ENCODE results near the gene LGR4.

Gene LGR4

DNA sequence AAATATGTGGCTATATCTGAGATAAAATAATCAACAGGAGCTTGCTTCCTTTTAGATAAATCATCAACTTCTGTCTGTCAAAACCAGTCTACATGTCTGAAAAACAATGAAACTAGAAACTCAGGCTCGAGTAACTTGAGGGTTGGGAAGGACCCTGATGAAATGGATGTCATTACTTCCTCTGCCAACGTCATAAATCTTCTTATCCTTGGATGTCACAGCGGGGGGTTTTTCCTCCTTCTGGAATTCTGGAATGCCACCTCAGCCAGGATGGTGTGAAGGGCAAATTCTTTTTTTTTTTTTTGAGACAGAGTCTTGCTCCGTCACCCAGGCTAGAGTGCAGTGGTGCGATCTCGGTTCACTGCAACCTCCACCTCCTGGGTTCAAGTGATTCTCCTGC is 13.4 kb downstream of the LGR4 start:
- TF ChIP-seq, protein P1, sequence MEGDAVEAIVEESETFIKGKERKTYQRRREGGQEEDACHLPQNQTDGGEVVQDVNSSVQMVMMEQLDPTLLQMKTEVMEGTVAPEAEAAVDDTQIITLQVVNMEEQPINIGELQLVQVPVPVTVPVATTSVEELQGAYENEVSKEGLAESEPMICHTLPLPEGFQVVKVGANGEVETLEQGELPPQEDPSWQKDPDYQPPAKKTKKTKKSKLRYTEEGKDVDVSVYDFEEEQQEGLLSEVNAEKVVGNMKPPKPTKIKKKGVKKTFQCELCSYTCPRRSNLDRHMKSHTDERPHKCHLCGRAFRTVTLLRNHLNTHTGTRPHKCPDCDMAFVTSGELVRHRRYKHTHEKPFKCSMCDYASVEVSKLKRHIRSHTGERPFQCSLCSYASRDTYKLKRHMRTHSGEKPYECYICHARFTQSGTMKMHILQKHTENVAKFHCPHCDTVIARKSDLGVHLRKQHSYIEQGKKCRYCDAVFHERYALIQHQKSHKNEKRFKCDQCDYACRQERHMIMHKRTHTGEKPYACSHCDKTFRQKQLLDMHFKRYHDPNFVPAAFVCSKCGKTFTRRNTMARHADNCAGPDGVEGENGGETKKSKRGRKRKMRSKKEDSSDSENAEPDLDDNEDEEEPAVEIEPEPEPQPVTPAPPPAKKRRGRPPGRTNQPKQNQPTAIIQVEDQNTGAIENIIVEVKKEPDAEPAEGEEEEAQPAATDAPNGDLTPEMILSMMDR (IDR thresholded peaks at IDR 0.05): no peak
- Mint-ChIP-seq H3K27me3 (ENCODE audit: low read depth, poor library complexity) (no peaks in the 10 kb centered on the region), H3K4me1 (peaks cover 90% of the 10 kb centered on the region), H3K36me3 (ENCODE audit: low read depth) (peaks cover 37% of the 10 kb centered on the region), H3K27ac (peak overlapping the region; percentile 91), H3K9me3 (peaks cover 12% of the 10 kb centered on the region), H3K4me3 (no peak overlapping the region)
- DNase-seq: peak; percentile 28

DNA sequence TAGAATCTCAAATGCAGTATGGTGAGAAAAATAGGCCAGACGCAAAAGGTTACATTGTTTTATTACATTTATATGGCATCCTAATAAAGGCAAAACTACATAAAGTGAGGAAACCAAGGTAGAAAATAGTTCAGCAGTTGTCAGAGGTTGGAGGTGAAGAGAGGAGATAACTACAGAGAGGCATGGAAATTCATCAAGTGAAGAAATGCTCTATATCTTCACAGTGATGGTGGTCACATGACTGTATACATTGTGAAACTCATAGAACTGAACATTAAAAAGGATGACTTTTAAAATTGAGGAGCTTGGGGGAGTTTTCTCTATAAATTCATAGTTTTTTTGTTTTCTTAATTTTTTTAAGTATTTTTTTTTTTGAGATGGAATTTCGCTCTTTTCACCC is 14.4 kb downstream of the LGR4 start:
- H3K27me3 Mint-ChIP-seq (ENCODE audit: low read depth, poor library complexity): no peaks in the 10 kb centered on the region
- DNase-seq: no peak
- no peak overlapping the region for H3K4me3 Mint-ChIP-seq
- peaks cover 22% of the 10 kb centered on the region for H3K9me3 Mint-ChIP-seq
- peaks cover 82% of the 10 kb centered on the region for H3K4me1 Mint-ChIP-seq
- TF ChIP-seq, protein P1 (IDR thresholded peaks at IDR 0.05): no peak
- peaks cover 46% of the 10 kb centered on the region for H3K36me3 Mint-ChIP-seq (ENCODE audit: low read depth)
- H3K27ac Mint-ChIP-seq: peak overlapping the region; percentile 57

DNA sequence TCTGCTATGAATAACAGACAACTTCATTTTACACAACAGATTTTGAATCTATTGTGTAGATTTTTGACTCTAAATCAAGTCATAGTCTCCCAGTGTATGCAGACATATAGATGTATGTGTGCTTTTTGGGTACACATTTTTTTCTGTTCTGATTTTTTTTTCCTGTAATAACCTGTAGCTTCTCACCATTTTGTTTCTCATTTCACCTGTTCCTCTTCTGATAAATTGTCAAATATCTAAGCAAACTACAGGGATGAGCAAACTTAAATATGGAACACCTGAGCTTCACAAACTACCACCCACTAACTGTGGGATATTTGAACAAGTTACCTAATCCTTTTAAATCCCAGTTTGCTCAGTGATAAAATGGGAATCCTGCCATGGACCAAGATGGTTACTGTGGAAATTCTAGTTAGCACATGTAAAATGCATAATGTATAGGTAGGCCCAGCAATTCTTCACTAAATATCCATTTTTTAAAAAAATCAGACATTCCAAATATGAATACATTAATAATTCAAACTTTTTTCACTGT is 15.7 kb downstream of the LGR4 start:
- peaks cover 22% of the 10 kb centered on the region for H3K9me3 Mint-ChIP-seq
- DNase-seq: no peak
- no peak overlapping the region for H3K27ac Mint-ChIP-seq
- H3K36me3 Mint-ChIP-seq (ENCODE audit: low read depth): peaks cover 37% of the 10 kb centered on the region
- no peaks in the 10 kb centered on the region for H3K27me3 Mint-ChIP-seq (ENCODE audit: low read depth, poor library complexity)
- no peak overlapping the region for H3K4me3 Mint-ChIP-seq
- TF ChIP-seq, protein P1 (IDR thresholded peaks at IDR 0.05): no peak
- H3K4me1 Mint-ChIP-seq: peaks cover 77% of the 10 kb centered on the region

DNA sequence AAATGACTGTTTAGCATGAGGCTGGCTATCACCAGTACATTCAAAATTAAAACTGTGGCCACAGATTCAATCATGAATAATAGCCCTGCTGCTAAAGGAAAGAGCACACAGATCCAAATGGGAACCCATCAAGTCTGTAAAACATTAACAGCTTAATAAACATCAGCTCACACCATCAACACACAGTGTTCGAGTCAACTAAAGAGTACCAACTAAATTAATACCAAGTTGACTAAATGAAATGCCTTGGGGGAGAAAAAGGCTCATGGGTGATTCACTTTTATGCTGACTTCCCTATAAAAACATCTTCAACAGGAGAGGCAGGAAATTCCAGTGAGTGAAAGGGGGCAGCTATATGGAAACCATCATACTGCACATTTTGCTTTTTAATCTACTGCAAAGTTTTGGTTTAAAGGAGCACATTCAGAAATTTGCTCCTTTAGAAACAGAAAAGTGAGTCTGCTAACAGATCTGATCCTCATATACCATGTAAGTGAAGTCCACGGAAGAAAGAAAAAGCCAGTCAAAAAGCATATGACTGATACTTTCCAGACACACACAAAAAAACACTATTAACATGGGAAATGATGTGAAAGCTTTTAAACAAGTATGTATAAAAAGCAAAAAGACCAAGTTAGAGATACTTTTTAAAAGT is 16.3 kb downstream of the LGR4 start:
- Mint-ChIP-seq H3K4me3 (no peak overlapping the region), H3K27me3 (ENCODE audit: low read depth, poor library complexity) (no peaks in the 10 kb centered on the region), H3K9me3 (peaks cover 22% of the 10 kb centered on the region), H3K4me1 (peaks cover 78% of the 10 kb centered on the region), H3K27ac (peak overlapping the region; percentile 67), H3K36me3 (ENCODE audit: low read depth) (peaks cover 42% of the 10 kb centered on the region)
- TF ChIP-seq, protein P1 (IDR thresholded peaks at IDR 0.05): no peak
- DNase-seq: no peak

DNA sequence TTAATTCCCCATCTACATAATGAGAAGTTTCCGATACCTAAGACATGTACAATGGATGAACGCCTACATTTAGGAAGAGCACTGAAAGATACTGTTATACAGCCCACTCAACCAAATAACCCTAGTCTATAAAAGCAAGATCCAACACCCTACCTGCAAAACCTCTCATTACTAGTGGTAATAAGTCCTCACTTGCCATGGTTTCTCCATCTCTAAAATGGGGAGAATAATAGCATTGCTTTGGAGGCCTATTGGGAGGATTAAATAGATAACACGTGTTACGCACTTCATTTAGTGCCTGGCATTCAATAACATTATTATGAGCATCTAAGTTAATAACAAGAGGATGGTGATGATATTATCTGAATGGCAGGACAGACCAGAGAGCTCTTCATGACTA is 16.9 kb downstream of the LGR4 start:
- TF ChIP-seq, protein P1 (IDR thresholded peaks at IDR 0.05): no peak
- Mint-ChIP-seq H3K4me3 (no peak overlapping the region), H3K9me3 (peaks cover 22% of the 10 kb centered on the region), H3K36me3 (ENCODE audit: low read depth) (peaks cover 45% of the 10 kb centered on the region), H3K4me1 (peaks cover 79% of the 10 kb centered on the region), H3K27ac (peak overlapping the region; percentile 7), H3K27me3 (ENCODE audit: low read depth, poor library complexity) (no peaks in the 10 kb centered on the region)
- no peak for DNase-seq

DNA sequence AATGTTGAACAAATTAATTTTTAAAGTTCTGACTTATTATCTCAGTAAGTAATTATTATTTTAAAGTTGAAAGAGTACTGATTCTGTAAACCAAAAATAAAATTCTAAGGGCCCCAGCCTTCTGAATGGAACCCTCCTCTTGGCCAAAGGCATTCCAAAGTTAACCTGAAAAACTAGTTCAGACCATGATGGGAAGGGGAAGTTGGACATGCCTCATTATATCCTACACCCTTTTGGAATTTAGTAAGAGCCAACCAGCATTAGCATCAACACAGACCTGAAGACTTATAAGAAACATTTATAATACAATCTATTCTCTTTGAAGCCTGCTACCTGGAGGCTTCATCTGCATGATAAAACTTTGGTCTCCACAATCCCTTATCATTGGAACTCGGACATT is 18.9 kb downstream of the LGR4 start:
- peaks cover 60% of the 10 kb centered on the region for H3K4me1 Mint-ChIP-seq
- H3K27ac Mint-ChIP-seq: no peak overlapping the region
- H3K4me3 Mint-ChIP-seq: no peak overlapping the region
- no peak for DNase-seq
- H3K36me3 Mint-ChIP-seq (ENCODE audit: low read depth): peaks cover 55% of the 10 kb centered on the region
- TF ChIP-seq, protein P1 (IDR thresholded peaks at IDR 0.05): no peak
- no peaks in the 10 kb centered on the region for H3K27me3 Mint-ChIP-seq (ENCODE audit: low read depth, poor library complexity)
- H3K9me3 Mint-ChIP-seq: peaks cover 22% of the 10 kb centered on the region

Data from nephron progenitor cell (in vitro differentiated cells).